Adipose tissue (tissue), 3 donors: ENCODE data around the gene CYP2C19. TPM values are rescaled to one million over a fixed set of nuclear protein-coding genes. Genes with fewer than 3 reads are reported as not detected.
"Not testable (repeated sequence)": the region's sequence is repeated elsewhere in the genome, so short reads cannot be mapped to it uniquely, and the experiment has no call there.

ENCODE experiments used
- H3K27ac ChIP-seq: one replicate; pipeline ENCODE4 v1.5.1; 2013; ENCODE audit warnings: low read depth, low read length
- WGBS, 3 donors: extraction: QIAGEN DNeasy Blood & Tissue Kit; methylation state at CpG; one replicate each; pipeline ENCODE4 v1.1.7; 2013; 5-methylcytosine and 5-hydroxymethylcytosine counted together
- polyA plus RNA-seq, 3 donors: library from polyadenylated mRNA; stranded (reverse); fragments of 200-250 nt; gene quantifications; one replicate each; pipeline ENCODE4 v1.2.3, GENCODE V29; 2013
- donor health status: healthy with polysubstance abuse.
- donor health status: Bipolar disorder and iron deficiency.
- donor health status: healthy.

CYP2C19 gene
- polyA plus RNA-seq, 3 donors, result not detected

- H3K27ac ChIP-seq, result no peak overlapping the region
- WGBS, 3 donors, result 30 to 58% (median 50%) methylated on average over 4 of the region's 4 CpGs
Observed at GRCh38 chr10:94858005-94858404, 95.5 kb downstream of the CYP2C19 start.

- 74 to 87% (median 83%) methylated on average over 3 of the region's 3 CpGs for WGBS, 3 donors
- no peak overlapping the region for H3K27ac ChIP-seq
Observed at GRCh38 chr10:94859086-94859485, 96.6 kb downstream of the CYP2C19 start.

- no peak overlapping the region for H3K27ac ChIP-seq
- 62 to 89% (median 87%) methylated on average over 1 of the region's 1 CpG for WGBS, 3 donors
Observed at GRCh38 chr10:94878649-94879048, 116.2 kb downstream of the CYP2C19 start.

- H3K27ac ChIP-seq, result no peak overlapping the region
- 80 to 88% (median 83%) methylated on average over 1 of the region's 1 CpG for WGBS, 3 donors
Observed at GRCh38 chr10:94879214-94879613, 116.7 kb downstream of the CYP2C19 start.

GRCh38 chr10:94889123-94889522, 126.6 kb downstream of the CYP2C19 start:
- H3K27ac ChIP-seq, result no peak overlapping the region
- WGBS, 3 donors, result 65 to 77% (median 70%) methylated on average over 3 of the region's 3 CpGs

GRCh38 chr10:94890264-94891022, 128.0 kb downstream of the CYP2C19 start:
- 83 to 94% (median 91%) methylated on average over 4 of the region's 4 CpGs for WGBS, 3 donors
- H3K27ac ChIP-seq, result no peak overlapping the region

- not testable (repeated sequence) for H3K27ac ChIP-seq
- 68 to 77% (median 70%) methylated on average over 7 of the region's 7 CpGs for WGBS, 3 donors
Observed at GRCh38 chr10:94898414-94898813, 135.9 kb downstream of the CYP2C19 start.

- no peak overlapping the region for H3K27ac ChIP-seq
- WGBS, 3 donors, result 72 to 77% (median 76%) methylated on average over 1 of the region's 1 CpG
Observed at GRCh38 chr10:94902080-94902479, 139.6 kb downstream of the CYP2C19 start.

- WGBS, 3 donors, result 0% methylated on average over 1 of the region's 1 CpG
- H3K27ac ChIP-seq, result no peak overlapping the region
Observed at GRCh38 chr10:94902570-94902969, 140.1 kb downstream of the CYP2C19 start.

Other genes with a start within 250 kb of the CYP2C19 start
- gene HELLS, start 216.9 kb upstream of the CYP2C19 start, polyA plus RNA-seq, result 1 to 10 TPM in 1 of 3 donors, under 1 TPM in 2; 0.56 to 1.3 (median 0.58) TPM
- gene CYP2C18, start 79.0 kb upstream of the CYP2C19 start, polyA plus RNA-seq, result 1 to 10 TPM in 1 of 3 donors, under 1 TPM in 2; 0.06 to 1.9 (median 0.22) TPM
- gene CYP2C9, start 176.0 kb downstream of the CYP2C19 start, polyA plus RNA-seq, result 1 to 10 TPM in 1 of 3 donors, under 1 TPM in 1, not detected in 1; 0.10 to 1.7 TPM